WTC11 (cell line): ENCODE measurements around the gene PANK4. TPM values are rescaled to one million over a fixed set of nuclear protein-coding genes. Genes with fewer than 3 reads are reported as not detected.
A peak's percentile ranks its signal among the peaks of the same experiment; 100 is the strongest.

Experiments used
- ATAC-seq: fragments of 200-7000 bp; cut with Tn5 transposase; 2 replicates; pipeline ENCODE4 v1.10.0; 2021; ENCODE audit warnings: mild to moderate bottlenecking, moderate library complexity
- CTCF ChIA-PET: fragments of 300-600 bp; sonication (Branson Sonifier 250); formaldehyde crosslinking; loops from one replicate; lab custom pipeline; 2021; ENCODE audit warnings: antibody characterized with exemption; lab: Charles Lee
- POLR2A ChIA-PET: fragments of 350-600 bp; sonication (Branson Sonifier 250); formaldehyde crosslinking; loops from one replicate; lab custom pipeline; 2021; ENCODE audit warnings: antibody characterized with exemption; lab: Charles Lee
- DNase-seq: peaks from one replicate; pipeline ENCODE4 v3.0.0; 2021; ENCODE audit warnings: low spot score
- H3K27ac Mint-ChIP-seq: 2 replicates; pipeline ENCODE4 v1.8.0; 2021; ENCODE audit warnings: mixed read lengths
- H3K27me3 Mint-ChIP-seq: 2 replicates; pipeline ENCODE4 v1.8.0; 2021; ENCODE audit warnings: low read depth, mild to moderate bottlenecking, moderate library complexity, mixed read lengths
- H3K36me3 Mint-ChIP-seq: 2 replicates; pipeline ENCODE4 v1.8.0; 2021; ENCODE audit warnings: mixed read lengths
- H3K4me1 Mint-ChIP-seq: 2 replicates; pipeline ENCODE4 v1.8.0; 2022; ENCODE audit warnings: mixed read lengths
- H3K4me3 Mint-ChIP-seq: 2 replicates; pipeline ENCODE4 v1.8.0; 2021; ENCODE audit warnings: mild to moderate bottlenecking, moderate library complexity, mixed read lengths
- H3K9me3 Mint-ChIP-seq: 2 replicates; pipeline ENCODE4 v1.8.0; 2021; ENCODE audit warnings: mixed read lengths
- AFF4 ChIP-seq: sonication (generic); formaldehyde crosslinking; IDR thresholded peaks from 2 replicates; pipeline ENCODE4 v1.8.1; 2023; ENCODE audit warnings: mild to moderate bottlenecking, missing genetic modification reagents, borderline replicate concordance
- ATF6 ChIP-seq: sonication (generic); formaldehyde crosslinking; IDR thresholded peaks from 2 replicates; pipeline ENCODE4 v1.8.1; 2023; ENCODE audit warnings: mild to moderate bottlenecking, missing genetic modification reagents
- E2F1 ChIP-seq: sonication (generic); formaldehyde crosslinking; IDR thresholded peaks from 2 replicates; pipeline ENCODE4 v1.8.0; 2022; ENCODE audit warnings: mild to moderate bottlenecking, missing genetic modification reagents
- ELF4 ChIP-seq: sonication (generic); formaldehyde crosslinking; IDR thresholded peaks from 2 replicates; pipeline ENCODE4 v1.8.1; 2022; ENCODE audit warnings: low read depth, mild to moderate bottlenecking, moderate library complexity, missing genetic modification reagents
- ETV6 ChIP-seq: sonication (generic); formaldehyde crosslinking; IDR thresholded peaks from 2 replicates; pipeline ENCODE4 v1.8.1; 2022; ENCODE audit warnings: mild to moderate bottlenecking, missing genetic modification reagents
- FOXK1 ChIP-seq: sonication (generic); formaldehyde crosslinking; IDR thresholded peaks from 2 replicates; pipeline ENCODE4 v1.8.0; 2022; ENCODE audit warnings: mild to moderate bottlenecking, moderate library complexity, missing genetic modification reagents
- JUN ChIP-seq: sonication (generic); formaldehyde crosslinking; IDR thresholded peaks from 2 replicates; pipeline ENCODE4 v1.8.0; 2023; ENCODE audit warnings: mild to moderate bottlenecking, missing genetic modification reagents
- MLX ChIP-seq: sonication (generic); formaldehyde crosslinking; IDR thresholded peaks from 2 replicates; pipeline ENCODE4 v1.8.1; 2023; ENCODE audit warnings: mild to moderate bottlenecking, missing genetic modification reagents, moderate library complexity
- NFE2L1 ChIP-seq: sonication (generic); formaldehyde crosslinking; IDR thresholded peaks from 2 replicates; pipeline ENCODE4 v1.8.1; 2023; ENCODE audit warnings: missing genetic modification reagents
- NR1H2 ChIP-seq: sonication (generic); formaldehyde crosslinking; IDR thresholded peaks from 2 replicates; pipeline ENCODE4 v1.9.0; 2021; ENCODE audit warnings: mild to moderate bottlenecking, moderate library complexity, missing genetic modification reagents
- NR3C1 ChIP-seq: sonication (generic); formaldehyde crosslinking; conservative IDR thresholded peaks from 2 replicates; pipeline ENCODE4 v1.8.1; 2023; ENCODE audit warnings: low read depth, mild to moderate bottlenecking, missing genetic modification reagents
- RELA ChIP-seq: sonication (generic); formaldehyde crosslinking; IDR thresholded peaks from 2 replicates; pipeline ENCODE4 v1.8.1; 2022; ENCODE audit warnings: missing genetic modification reagents, mild to moderate bottlenecking, borderline replicate concordance
- RORB ChIP-seq: fragments of 250-450 bp; sonication (Bioruptor Pico); IDR thresholded peaks from 2 replicates; pipeline ENCODE4 v1.9.0; 2021; ENCODE audit warnings: mild to moderate bottlenecking
- TCF7 ChIP-seq: sonication (generic); formaldehyde crosslinking; IDR thresholded peaks from 2 replicates; pipeline ENCODE4 v1.8.0; 2022; ENCODE audit warnings: mild to moderate bottlenecking, low read depth, missing genetic modification reagents, moderate library complexity
- ZNF263 ChIP-seq: sonication (generic); formaldehyde crosslinking; IDR thresholded peaks from 2 replicates; pipeline ENCODE4 v1.8.1; 2022; ENCODE audit warnings: low read depth, mild to moderate bottlenecking, moderate library complexity, missing genetic modification reagents
- ZNF396 ChIP-seq: fragments of 250-450 bp; sonication (Bioruptor Pico); IDR thresholded peaks from 2 replicates; pipeline ENCODE4 v1.8.0; 2021; ENCODE audit warnings: mild to moderate bottlenecking, moderate library complexity, borderline replicate concordance
- total RNA-seq: library from RNA; stranded (reverse); gene quantifications from 3 replicates; pipeline ENCODE4 v1.2.3, GENCODE V29; 2021
- TF ChIP-seq, protein P1 (sequence below): sonication (generic); formaldehyde crosslinking; IDR thresholded peaks from 2 replicates; pipeline ENCODE4 v1.8.0; 2022; ENCODE audit warnings: mild to moderate bottlenecking, missing genetic modification reagents
- TF ChIP-seq, protein P2 (sequence below): sonication (generic); formaldehyde crosslinking; IDR thresholded peaks from 2 replicates; pipeline ENCODE4 v1.8.1; 2022; ENCODE audit warnings: low read depth, missing genetic modification reagents, borderline replicate concordance
- TF ChIP-seq, protein P3 (sequence below): sonication (generic); formaldehyde crosslinking; IDR thresholded peaks from 2 replicates; pipeline ENCODE4 v1.8.1; 2022; ENCODE audit warnings: mild to moderate bottlenecking, moderate library complexity, missing genetic modification reagents

PANK4 gene
- total RNA-seq, 1 experiment from 2014 or later, result 52.5 TPM

DNA sequence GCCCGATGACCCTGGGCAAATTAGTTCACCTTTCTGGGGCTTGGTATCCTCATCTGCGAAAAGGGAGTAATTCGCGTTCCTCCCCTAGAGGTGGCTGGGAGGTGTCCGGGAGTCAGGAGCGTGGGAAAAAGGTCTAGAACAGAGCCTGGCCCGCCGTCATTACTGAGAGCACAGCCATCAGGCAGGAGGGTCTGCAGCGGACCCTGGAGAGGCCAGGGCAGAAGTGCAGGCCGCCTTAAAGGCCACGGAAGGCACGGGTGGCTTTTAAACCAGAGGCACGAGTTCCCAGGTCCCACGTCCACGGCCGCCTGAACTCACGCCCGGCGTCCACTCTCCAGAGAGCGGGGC is 850 bp downstream of the PANK4 start:
- TF ChIP-seq ELF4 (CRISPR knock-in tag) (no peak), ATF6 (CRISPR knock-in tag) (no peak), RELA (CRISPR knock-in tag) (no peak), AFF4 (CRISPR knock-in tag) (no peak), NFE2L1 (CRISPR knock-in tag) (no peak), ZNF396 (no peak), FOXK1 (CRISPR knock-in tag) (no peak), NR1H2 (CRISPR knock-in tag) (no peak), MLX (no peak), E2F1 (no peak), JUN (CRISPR knock-in tag) (no peak), RORB (no peak), NR3C1 (CRISPR knock-in tag) (no peak), TCF7 (CRISPR knock-in tag) (no peak), ETV6 (CRISPR knock-in tag) (no peak), ZNF263 (CRISPR knock-in tag) (no peak)
- TF ChIP-seq, protein P1, sequence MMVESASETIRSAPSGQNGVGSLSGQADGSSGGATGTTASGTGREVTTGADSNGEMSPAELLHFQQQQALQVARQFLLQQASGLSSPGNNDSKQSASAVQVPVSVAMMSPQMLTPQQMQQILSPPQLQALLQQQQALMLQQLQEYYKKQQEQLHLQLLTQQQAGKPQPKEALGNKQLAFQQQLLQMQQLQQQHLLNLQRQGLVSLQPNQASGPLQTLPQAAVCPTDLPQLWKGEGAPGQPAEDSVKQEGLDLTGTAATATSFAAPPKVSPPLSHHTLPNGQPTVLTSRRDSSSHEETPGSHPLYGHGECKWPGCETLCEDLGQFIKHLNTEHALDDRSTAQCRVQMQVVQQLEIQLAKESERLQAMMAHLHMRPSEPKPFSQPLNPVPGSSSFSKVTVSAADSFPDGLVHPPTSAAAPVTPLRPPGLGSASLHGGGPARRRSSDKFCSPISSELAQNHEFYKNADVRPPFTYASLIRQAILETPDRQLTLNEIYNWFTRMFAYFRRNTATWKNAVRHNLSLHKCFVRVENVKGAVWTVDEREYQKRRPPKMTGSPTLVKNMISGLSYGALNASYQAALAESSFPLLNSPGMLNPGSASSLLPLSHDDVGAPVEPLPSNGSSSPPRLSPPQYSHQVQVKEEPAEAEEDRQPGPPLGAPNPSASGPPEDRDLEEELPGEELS (CRISPR knock-in tag), result no peak
- TF ChIP-seq, protein P2, sequence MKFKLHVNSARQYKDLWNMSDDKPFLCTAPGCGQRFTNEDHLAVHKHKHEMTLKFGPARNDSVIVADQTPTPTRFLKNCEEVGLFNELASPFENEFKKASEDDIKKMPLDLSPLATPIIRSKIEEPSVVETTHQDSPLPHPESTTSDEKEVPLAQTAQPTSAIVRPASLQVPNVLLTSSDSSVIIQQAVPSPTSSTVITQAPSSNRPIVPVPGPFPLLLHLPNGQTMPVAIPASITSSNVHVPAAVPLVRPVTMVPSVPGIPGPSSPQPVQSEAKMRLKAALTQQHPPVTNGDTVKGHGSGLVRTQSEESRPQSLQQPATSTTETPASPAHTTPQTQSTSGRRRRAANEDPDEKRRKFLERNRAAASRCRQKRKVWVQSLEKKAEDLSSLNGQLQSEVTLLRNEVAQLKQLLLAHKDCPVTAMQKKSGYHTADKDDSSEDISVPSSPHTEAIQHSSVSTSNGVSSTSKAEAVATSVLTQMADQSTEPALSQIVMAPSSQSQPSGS (CRISPR knock-in tag), result no peak
- TF ChIP-seq, protein P3, sequence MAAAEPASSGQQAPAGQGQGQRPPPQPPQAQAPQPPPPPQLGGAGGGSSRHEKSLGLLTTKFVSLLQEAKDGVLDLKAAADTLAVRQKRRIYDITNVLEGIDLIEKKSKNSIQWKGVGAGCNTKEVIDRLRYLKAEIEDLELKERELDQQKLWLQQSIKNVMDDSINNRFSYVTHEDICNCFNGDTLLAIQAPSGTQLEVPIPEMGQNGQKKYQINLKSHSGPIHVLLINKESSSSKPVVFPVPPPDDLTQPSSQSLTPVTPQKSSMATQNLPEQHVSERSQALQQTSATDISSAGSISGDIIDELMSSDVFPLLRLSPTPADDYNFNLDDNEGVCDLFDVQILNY, result no peak
- ChIA-PET POLR2A (interaction anchor here (0.9 to 1.4 kb wide), 4 partner anchors 16 to 134 kb away, joined by 3 to 6 read pairs (median 4); partner anchors contain the start of genes MORN1 and RER1), CTCF (interaction anchor here (0.8 to 4.4 kb wide), 15 partner anchors 9 to 965 kb away, joined by 3 to 61 read pairs (median 6); partner anchors contain the start of genes FAAP20, MORN1, PEX10 and RER1)
- H3K27ac Mint-ChIP-seq, result no peak overlapping the region
- peaks cover 8% of the 10 kb centered on the region for H3K36me3 Mint-ChIP-seq
- no peaks in the 10 kb centered on the region for H3K9me3 Mint-ChIP-seq
- H3K4me1 Mint-ChIP-seq, result peaks cover 28% of the 10 kb centered on the region
- H3K27me3 Mint-ChIP-seq, result peaks cover 38% of the 10 kb centered on the region
- ATAC-seq, result no peak
- H3K4me3 Mint-ChIP-seq, result peak overlapping the region; percentile 83
- no peak for DNase-seq
